Measurements from ENCODE around the gene SAMD4B. TPM values are rescaled to one million over a fixed set of nuclear protein-coding genes. Genes with fewer than 3 reads are reported as not detected.
"Not testable (repeated sequence)": the region's sequence is repeated elsewhere in the genome, so short reads cannot be mapped to it uniquely, and the experiment has no call there.

The SAMD4B gene
- total and polyA plus RNA-seq, 10 of the 15 experiments (the other 5 are each of a cell fraction or from before 2014, with no cell fraction given) = 2.4 to 43.3 (median 23.9) TPM

DNA sequence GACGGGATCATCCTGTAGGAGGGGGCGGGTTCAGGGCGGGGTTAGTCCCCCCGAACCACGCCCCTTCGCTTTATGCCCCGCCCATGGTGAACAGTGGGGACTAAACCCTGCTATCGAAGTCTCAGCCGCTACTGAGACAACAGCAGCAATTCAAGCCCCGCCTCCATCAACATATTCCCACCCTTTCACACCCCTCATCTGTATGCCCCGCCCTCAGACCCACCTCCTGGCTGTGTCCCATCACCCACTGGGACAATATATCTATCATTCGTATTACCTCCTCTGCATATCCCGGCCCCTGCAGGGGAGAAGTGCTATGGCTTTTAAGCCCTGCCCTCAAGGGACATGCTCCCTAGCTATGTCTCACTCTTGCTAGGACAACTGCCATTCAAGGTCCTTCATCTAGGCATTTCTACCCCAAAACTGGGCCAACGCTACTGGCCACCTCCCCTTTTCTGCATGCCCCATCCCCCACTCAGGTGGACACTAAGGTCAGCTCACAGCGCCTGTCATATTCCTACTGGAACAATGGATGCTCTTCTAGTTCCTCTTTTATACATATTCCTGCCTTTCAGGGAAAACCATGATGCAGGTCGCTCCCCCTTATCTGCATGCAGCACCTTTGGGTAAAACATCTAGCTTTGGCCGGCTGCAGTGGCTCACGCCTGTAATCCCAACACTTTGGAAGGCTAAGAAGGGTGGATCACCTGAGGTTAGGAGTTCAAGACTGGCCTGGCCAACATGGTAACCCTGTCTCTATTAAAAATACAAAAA, 33.5 kb upstream of the SAMD4B start (continued):
- no peak for TF ChIP-seq RFX5 (IDR thresholded peaks at IDR 0.05; ENCODE audit: low read depth, low read length)
- TF ChIP-seq LARP7 (IDR thresholded peaks at IDR 0.05) = no peak
- TF ChIP-seq BMI1 (IDR thresholded peaks at IDR 0.05; ENCODE audit: borderline replicate concordance) = no peak
- TF ChIP-seq SUPT20H (IDR thresholded peaks at IDR 0.05; ENCODE audit: borderline replicate concordance, control insufficient read depth, low read depth, low read length) = no peak

DNA sequence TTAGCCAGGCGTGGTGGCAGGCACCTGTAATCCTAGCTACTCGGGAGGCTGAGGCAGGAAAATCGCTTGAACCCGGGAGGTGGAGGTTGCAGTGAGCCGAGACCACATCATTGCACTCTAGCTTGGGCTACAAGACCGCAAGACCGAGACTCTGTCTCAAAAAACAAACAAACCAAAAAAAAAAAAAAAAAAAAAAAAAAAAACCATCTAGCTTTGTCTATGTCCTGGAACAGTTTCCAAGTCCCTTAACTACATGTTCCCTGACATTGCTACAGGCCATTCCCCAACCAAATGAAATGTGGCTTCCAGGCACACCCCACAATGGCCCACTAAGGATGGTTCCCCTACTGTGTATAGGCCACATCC, 32.9 kb upstream of the SAMD4B start:
- in situ Hi-C loops (cut with MboI); H3K9ac ChIP-seq (ENCODE audit: control insufficient read depth, insufficient read depth, low read length); BruUV-seq (replicated peaks); H3K4me3 ChIP-seq; intact Hi-C loops (cut with micrococcal nuclease; ENCODE audit: unreplicated experiment); H2AFZ ChIP-seq (ENCODE audit: control insufficient read depth, low read depth, low read length); H3K4me1 ChIP-seq (ENCODE audit: control insufficient read depth, insufficient read depth, low read length); H3K79me2 ChIP-seq (ENCODE audit: control insufficient read depth, insufficient read depth, low read length); H3K27ac ChIP-seq (ENCODE audit: control insufficient read depth, insufficient read depth); H4K20me1 ChIP-seq (ENCODE audit: control insufficient read depth, insufficient read depth); H3K27me3 ChIP-seq (replicated peaks in 1 of 2; ENCODE audit: control insufficient read depth in 2 of 2, insufficient read depth in 2 of 2, low read length in 1 of 2); FAIRE-seq; DNase-seq (ENCODE audit: low read depth, low spot score); H3K36me3 ChIP-seq (ENCODE audit: control insufficient read depth in 2 of 2, insufficient read depth in 2 of 2, low read length in 1 of 2); RAD21 ChIA-PET (ENCODE audit: unreplicated experiment); H3K9me3 ChIP-seq (replicated peaks; ENCODE audit: control insufficient read depth, insufficient read depth, low read length); H3K4me2 ChIP-seq (ENCODE audit: control insufficient read depth, insufficient read depth); ATAC-seq; SMC1A ChIA-PET (ENCODE audit: uncharacterized antibody, unreplicated experiment): not testable (repeated sequence)
- 47% methylated on average over 7 of the region's 7 CpGs for WGBS (ENCODE audit: insufficient coverage, insufficient replicate concordance, low lambda C conversion rate, missing lambda C conversion rate)
- ChIA-PET CTCF (interaction anchor here (0.6 kb wide), 1 partner anchor 126 kb away, joined by 3 read pairs; no protein-coding TSS in a partner anchor), POLR2A (interaction anchor here (0.6 kb wide), 1 partner anchor 82 kb away, joined by 8 read pairs; the partner anchor contains the start of genes MED29 and PAF1)
